ENCODE data around the gene USH1C.

- no peak for TF ChIP-seq CTCF (IDR thresholded peaks at IDR 0.05)
- no peak for TF ChIP-seq POLR2AphosphoS5 (IDR thresholded peaks at IDR 0.05)
- no peak for TF ChIP-seq POLR2A (IDR thresholded peaks at IDR 0.05)
Measured at GRCh38 chr11:17554487-17554886, 10.3 kb upstream of the USH1C start.

Data from prostate gland (tissue), 2 donors.